DND-41 (cell line): ENCODE results near the gene ATF4.

Experiments
- CTCF ChIP-seq: IDR thresholded peaks from 2 replicates; pipeline ENCODE4 v1.5.1; 2012; ENCODE audit warnings: borderline replicate concordance, low read length, moderate library complexity, mild to moderate bottlenecking; ENCODE audit not compliant: poor library complexity, severe bottlenecking; ENCODE audit errors: extremely low read depth
- EZH2 ChIP-seq: IDR thresholded peaks from 3 replicates; pipeline ENCODE4 v1.6.1; 2012; ENCODE audit warnings: borderline replicate concordance, low read depth, mild to moderate bottlenecking, moderate library complexity, low read length, inconsistent platforms; ENCODE audit not compliant: severe bottlenecking

- TF ChIP-seq CTCF, result no peak
- no peak for TF ChIP-seq EZH2
These were observed 4.6 kb downstream of the ATF4 start for GRCh38 chr22:39524753-39525657.
